Progenitor cell of endocrine pancreas (in vitro differentiated cells): ENCODE measurements around the gene RNF19B. TPM values are rescaled to one million over a fixed set of nuclear protein-coding genes. Genes with fewer than 3 reads are reported as not detected.

Experiments
- DNase-seq: peaks from one replicate; pipeline ENCODE4 v3.0.0; 2021; ENCODE audit warnings: low spot score; ENCODE audit not compliant: unreplicated experiment
- H3K27ac Mint-ChIP-seq: 2 replicates; pipeline ENCODE4 v1.8.0; 2021; ENCODE audit warnings: mild to moderate bottlenecking, moderate library complexity, mixed read lengths
- H3K27me3 Mint-ChIP-seq: 2 replicates; pipeline ENCODE4 v1.8.0; 2021; ENCODE audit warnings: mixed read lengths
- H3K36me3 Mint-ChIP-seq: 2 replicates; pipeline ENCODE4 v1.8.0; 2022; ENCODE audit warnings: mixed read lengths; ENCODE audit not compliant: insufficient read depth
- H3K4me1 Mint-ChIP-seq: 2 replicates; pipeline ENCODE4 v1.8.0; 2021; ENCODE audit warnings: low read depth, mixed read lengths
- H3K4me3 Mint-ChIP-seq: 2 replicates; pipeline ENCODE4 v1.8.0; 2021; ENCODE audit warnings: low read depth, mild to moderate bottlenecking, moderate library complexity, mixed read lengths
- H3K9me3 Mint-ChIP-seq: 2 replicates; pipeline ENCODE4 v1.8.0; 2021; ENCODE audit warnings: low read depth, mixed read lengths
- total RNA-seq: library from RNA; stranded (reverse); gene quantifications from 2 replicates; pipeline ENCODE4 v1.2.1, GENCODE V29; 2021
- TF ChIP-seq, protein P1 (sequence below): fragments of 200-600 bp; sonication (generic); IDR thresholded peaks from one replicate; pipeline ENCODE4 v1.5.0; 2021; ENCODE audit warnings: antibody characterized with exemption, mild to moderate bottlenecking; ENCODE audit not compliant: unreplicated experiment

The RNF19B gene
- total RNA-seq, 1 donor from 2014 or later = 14.2 TPM

DNA sequence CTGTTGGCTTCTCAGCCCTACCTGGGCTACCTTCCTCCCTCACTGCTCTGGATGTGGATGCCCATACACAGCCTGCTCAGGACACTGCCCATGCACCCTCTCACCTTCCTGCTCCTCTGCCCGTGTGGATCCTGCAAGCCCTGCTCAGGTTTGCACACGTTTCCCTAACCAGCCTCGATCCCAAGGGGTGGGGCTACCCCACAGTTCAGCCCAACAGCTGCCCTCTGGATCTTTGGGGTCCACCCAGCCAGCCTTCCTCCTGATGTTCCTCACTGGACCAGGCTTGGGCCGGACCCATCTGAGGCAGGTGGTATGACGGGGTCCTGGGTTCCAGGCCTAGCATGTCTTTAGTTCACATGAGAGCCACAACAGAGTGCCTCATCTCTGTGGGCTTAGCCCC lies 68.2 kb downstream of the RNF19B start:
- DNase-seq = no peak
- Mint-ChIP-seq H3K9me3 (no peaks in the 10 kb centered on the region), H3K36me3 (no peaks in the 10 kb centered on the region), H3K4me1 (peaks cover 3% of the 10 kb centered on the region), H3K4me3 (no peak overlapping the region), H3K27me3 (peaks cover 56% of the 10 kb centered on the region), H3K27ac (no peak overlapping the region)
- TF ChIP-seq, protein P1, sequence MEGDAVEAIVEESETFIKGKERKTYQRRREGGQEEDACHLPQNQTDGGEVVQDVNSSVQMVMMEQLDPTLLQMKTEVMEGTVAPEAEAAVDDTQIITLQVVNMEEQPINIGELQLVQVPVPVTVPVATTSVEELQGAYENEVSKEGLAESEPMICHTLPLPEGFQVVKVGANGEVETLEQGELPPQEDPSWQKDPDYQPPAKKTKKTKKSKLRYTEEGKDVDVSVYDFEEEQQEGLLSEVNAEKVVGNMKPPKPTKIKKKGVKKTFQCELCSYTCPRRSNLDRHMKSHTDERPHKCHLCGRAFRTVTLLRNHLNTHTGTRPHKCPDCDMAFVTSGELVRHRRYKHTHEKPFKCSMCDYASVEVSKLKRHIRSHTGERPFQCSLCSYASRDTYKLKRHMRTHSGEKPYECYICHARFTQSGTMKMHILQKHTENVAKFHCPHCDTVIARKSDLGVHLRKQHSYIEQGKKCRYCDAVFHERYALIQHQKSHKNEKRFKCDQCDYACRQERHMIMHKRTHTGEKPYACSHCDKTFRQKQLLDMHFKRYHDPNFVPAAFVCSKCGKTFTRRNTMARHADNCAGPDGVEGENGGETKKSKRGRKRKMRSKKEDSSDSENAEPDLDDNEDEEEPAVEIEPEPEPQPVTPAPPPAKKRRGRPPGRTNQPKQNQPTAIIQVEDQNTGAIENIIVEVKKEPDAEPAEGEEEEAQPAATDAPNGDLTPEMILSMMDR = no peak

DNA sequence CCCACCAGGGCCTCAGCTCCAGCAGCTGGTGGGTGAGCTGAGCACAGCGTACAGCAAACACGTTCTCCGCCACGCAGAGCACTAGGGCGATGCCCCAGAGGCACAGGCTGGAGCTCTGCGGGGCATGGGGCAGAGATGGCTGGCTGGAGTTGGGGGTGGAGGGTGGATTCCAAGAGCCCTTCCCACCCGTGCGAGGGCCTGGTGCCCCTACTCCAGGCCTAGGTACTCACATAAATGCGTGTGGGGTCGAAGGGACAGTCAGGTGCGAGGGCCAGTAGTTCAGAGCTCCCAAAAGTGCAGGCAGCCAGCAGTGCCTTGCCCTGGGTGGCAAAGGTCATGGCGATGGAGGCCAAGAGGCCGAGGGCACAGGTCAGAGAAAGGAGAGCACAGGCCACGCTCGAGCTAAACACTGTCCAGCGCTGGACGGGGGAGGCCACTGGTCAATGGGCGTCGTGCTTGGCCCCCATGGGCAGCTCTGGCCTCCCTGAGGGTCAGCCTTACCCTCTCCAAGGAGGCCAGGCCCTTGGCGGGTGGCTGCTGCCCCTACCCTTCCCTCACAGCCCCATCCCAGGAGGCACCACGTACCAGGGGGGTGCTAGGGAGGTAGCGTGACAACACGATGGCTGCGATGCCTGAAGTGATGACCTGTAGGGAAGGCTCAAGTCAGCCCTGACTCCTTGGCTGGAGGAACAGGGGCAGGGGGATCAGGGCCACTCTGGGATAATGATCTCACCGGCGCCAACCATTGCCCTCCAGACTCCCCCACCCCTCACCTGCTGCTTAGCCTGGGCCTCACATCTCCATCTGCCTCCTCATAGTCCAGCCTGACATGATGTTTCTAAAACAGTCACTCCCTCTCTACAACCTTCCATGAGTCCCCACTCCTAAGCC lies 69.0 kb downstream of the RNF19B start:
- H3K36me3 Mint-ChIP-seq = no peaks in the 10 kb centered on the region
- TF ChIP-seq, protein P1 = no peak
- peaks cover 3% of the 10 kb centered on the region for H3K4me1 Mint-ChIP-seq
- H3K9me3 Mint-ChIP-seq = no peaks in the 10 kb centered on the region
- no peak for DNase-seq
- H3K27ac Mint-ChIP-seq = no peak overlapping the region
- peaks cover 61% of the 10 kb centered on the region for H3K27me3 Mint-ChIP-seq
- no peak overlapping the region for H3K4me3 Mint-ChIP-seq

DNA sequence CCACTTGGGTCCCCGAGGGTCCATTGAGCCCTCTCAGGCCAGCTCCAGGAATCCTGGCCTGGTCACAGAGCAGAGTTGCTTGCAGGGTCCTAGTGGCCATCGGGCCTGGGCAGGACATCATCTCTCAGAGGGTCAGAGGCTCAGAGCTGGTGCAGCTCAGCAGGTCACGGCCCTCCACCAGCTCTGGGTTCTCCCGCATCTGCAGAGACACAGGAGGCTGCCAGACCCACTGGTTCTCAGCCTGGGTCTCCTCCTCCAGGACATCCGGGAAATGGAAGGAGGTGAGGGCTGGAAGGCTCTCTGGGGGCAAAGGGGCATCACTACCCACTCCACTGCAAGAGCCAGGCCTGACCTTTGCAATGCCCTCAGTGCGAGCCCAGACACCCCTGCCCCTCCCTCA lies 69.9 kb downstream of the RNF19B start:
- Mint-ChIP-seq H3K4me1 (peaks cover 3% of the 10 kb centered on the region), H3K27me3 (peaks cover 63% of the 10 kb centered on the region), H3K9me3 (no peaks in the 10 kb centered on the region), H3K4me3 (no peak overlapping the region), H3K27ac (no peak overlapping the region), H3K36me3 (no peaks in the 10 kb centered on the region)
- no peak for DNase-seq
- TF ChIP-seq, protein P1 = no peak

DNA sequence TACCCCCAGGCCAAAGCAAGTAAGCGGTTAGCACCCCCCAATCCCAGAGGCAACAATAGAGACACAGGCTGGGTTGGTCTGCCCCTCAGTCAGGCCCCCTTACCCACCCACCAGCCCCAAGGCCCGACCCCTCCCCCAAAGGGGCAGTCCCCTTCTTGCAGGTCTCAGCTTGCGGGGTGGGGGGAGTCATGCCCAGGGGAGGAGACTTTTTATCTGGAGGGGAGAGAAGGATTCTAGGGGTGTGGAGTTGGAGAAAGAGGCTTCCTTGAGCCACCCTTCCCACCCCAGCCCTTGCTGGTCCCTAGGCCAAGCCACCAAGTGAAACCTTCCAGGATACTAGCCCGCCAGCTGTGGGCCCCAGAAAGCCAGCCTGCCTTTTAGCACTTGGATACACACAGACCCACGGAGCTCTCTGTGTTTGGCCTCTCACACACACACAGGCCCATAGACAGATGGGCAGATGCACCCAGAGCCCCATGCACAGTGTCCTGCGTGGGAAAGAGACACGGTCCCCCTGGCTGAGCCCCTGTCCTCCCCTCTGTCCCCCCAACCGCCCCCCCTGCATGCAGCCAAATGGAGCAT lies 70.5 kb downstream of the RNF19B start:
- TF ChIP-seq, protein P1 = no peak
- DNase-seq = no peak
- Mint-ChIP-seq H3K27me3 (peaks cover 65% of the 10 kb centered on the region), H3K9me3 (no peaks in the 10 kb centered on the region), H3K4me1 (peaks cover 3% of the 10 kb centered on the region), H3K4me3 (peak overlapping the region; percentile 59), H3K36me3 (no peaks in the 10 kb centered on the region), H3K27ac (no peak overlapping the region)

DNA sequence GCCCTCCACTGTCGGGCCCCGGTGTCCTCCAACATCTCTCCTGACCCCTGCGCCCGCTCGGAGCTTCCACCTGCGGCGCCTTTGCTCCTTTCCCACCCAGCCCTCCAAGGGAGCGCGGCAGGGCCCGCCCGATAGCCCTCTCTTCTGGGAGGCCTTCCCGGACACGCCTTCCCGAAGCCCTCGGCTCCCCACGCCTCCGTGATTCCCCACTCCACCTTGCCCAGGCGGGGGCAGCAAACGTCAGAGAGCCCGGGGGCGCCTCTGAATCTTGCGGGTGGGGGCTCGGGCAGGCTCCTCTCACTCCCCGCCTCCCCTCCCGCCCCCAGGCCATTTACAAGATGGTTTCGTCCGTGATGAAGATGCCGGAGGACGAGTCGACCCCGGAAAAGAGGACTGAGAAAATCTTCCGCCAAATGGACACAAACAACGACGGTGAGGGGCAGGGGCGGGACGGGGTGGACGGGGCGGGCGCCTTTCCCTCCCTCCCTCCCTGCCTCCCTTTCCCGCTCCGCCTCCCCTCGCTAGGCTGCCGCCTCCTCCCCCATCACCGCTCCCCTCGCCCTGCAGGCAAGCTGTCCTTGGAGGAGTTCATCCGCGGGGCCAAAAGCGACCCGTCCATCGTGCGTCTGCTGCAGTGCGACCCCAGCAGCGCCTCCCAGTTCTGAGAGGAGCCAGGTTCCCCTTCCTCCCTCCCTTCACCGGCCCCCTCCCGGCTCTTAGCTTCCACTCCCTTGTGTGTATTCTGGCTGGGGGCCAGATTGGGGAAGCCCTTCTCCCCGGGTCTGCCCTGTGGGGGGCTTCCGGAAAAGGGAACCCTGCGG lies 71.2 kb downstream of the RNF19B start:
- Mint-ChIP-seq H3K27ac (no peak overlapping the region), H3K36me3 (no peaks in the 10 kb centered on the region), H3K4me3 (peak overlapping the region; percentile 59), H3K9me3 (no peaks in the 10 kb centered on the region), H3K27me3 (peaks cover 66% of the 10 kb centered on the region), H3K4me1 (peaks cover 3% of the 10 kb centered on the region)
- DNase-seq = no peak
- TF ChIP-seq, protein P1 = peak; percentile 36
